Measurements from ENCODE around the gene MTA3.

Gene MTA3

DNA sequence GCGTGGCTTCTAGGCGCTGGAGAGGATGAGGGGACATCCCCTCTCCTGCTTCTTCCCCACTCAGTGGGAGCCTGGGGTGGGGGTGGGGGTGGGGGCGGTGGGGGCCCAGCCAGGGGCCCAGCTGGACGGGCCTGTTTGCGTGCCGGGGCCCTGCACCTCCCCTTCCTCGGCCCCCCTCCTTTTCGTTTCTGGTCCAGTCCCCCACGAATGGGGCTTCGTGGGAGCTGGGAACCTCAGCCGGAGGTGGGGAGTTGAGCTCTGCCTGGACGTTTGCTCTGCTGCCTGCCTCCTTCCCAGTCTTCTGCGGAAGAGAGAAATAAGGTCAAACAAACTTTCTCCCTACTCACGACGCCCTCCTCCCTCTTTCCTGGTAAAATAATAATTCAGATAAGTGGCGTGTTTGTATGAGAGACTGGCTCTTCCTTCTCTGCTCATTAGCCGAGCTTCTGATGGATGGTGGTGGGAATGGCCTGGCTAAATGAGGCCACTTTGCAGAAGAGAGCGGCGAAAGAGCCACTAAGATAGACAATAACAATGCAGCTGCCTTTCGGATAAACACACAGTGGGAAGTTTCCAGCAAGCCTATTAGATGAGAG, 782 bp downstream of the MTA3 start:
- peak overlapping the region; percentile 98 for H3K4me3 ChIP-seq (ENCODE audit: low read length)
- peaks cover 29% of the 10 kb centered on the region for H3K79me2 ChIP-seq (ENCODE audit: control insufficient read depth, low read length)
- H3K27me3 ChIP-seq (ENCODE audit: control insufficient read depth, low read length): no peaks in the 10 kb centered on the region
- peak overlapping the region; percentile 58 for H3K27ac ChIP-seq (ENCODE audit: low read depth, low read length)
- peaks cover 29% of the 10 kb centered on the region for H3K4me1 ChIP-seq (ENCODE audit: control insufficient read depth, low read length)
- H3K4me2 ChIP-seq (ENCODE audit: low read length): peak overlapping the region; percentile 90
- peaks cover 30% of the 10 kb centered on the region for H3K36me3 ChIP-seq (ENCODE audit: control insufficient read depth, low read length)
- H3F3A ChIP-seq (ENCODE audit: control insufficient read depth, insufficient read depth): peaks cover 17% of the 10 kb centered on the region
- no peaks in the 10 kb centered on the region for H3K9me3 ChIP-seq (ENCODE audit: control insufficient read depth, insufficient read depth, low read length)
- H3K9me2 ChIP-seq (replicated peaks; ENCODE audit: control insufficient read depth, low read length): no peaks in the 10 kb centered on the region
- TF ChIP-seq, protein P1, sequence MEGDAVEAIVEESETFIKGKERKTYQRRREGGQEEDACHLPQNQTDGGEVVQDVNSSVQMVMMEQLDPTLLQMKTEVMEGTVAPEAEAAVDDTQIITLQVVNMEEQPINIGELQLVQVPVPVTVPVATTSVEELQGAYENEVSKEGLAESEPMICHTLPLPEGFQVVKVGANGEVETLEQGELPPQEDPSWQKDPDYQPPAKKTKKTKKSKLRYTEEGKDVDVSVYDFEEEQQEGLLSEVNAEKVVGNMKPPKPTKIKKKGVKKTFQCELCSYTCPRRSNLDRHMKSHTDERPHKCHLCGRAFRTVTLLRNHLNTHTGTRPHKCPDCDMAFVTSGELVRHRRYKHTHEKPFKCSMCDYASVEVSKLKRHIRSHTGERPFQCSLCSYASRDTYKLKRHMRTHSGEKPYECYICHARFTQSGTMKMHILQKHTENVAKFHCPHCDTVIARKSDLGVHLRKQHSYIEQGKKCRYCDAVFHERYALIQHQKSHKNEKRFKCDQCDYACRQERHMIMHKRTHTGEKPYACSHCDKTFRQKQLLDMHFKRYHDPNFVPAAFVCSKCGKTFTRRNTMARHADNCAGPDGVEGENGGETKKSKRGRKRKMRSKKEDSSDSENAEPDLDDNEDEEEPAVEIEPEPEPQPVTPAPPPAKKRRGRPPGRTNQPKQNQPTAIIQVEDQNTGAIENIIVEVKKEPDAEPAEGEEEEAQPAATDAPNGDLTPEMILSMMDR (IDR thresholded peaks at IDR 0.05; ENCODE audit: low read depth, low read length, poor library complexity, severe bottlenecking): no peak
- TF ChIP-seq EZH2phosphoT487 (IDR thresholded peaks at IDR 0.05; ENCODE audit: borderline replicate concordance, low read length): no peak
- no peaks in the 10 kb centered on the region for H4K20me1 ChIP-seq (ENCODE audit: control insufficient read depth, insufficient read depth, low read depth, low read length)

GRCh38 chr2:42569883-42570282, 1.5 kb downstream of the MTA3 start:
- Histone ChIP-seq H3K4me2 (ENCODE audit: low read length) (peak overlapping the region; percentile 90), H3K79me2 (ENCODE audit: control insufficient read depth, low read length) (peaks cover 33% of the 10 kb centered on the region), H3K27ac (ENCODE audit: low read depth, low read length) (peak overlapping the region; percentile 58), H3K27me3 (ENCODE audit: control insufficient read depth, low read length) (no peaks in the 10 kb centered on the region), H3F3A (ENCODE audit: control insufficient read depth, insufficient read depth) (peaks cover 17% of the 10 kb centered on the region), H3K36me3 (ENCODE audit: control insufficient read depth, low read length) (peaks cover 36% of the 10 kb centered on the region), H3K9me2 (replicated peaks; ENCODE audit: control insufficient read depth, low read length) (no peaks in the 10 kb centered on the region), H3K4me1 (ENCODE audit: control insufficient read depth, low read length) (peaks cover 29% of the 10 kb centered on the region), H3K4me3 (ENCODE audit: low read length) (peak overlapping the region; percentile 98), H3K9me3 (ENCODE audit: control insufficient read depth, insufficient read depth, low read length) (no peaks in the 10 kb centered on the region), H4K20me1 (ENCODE audit: control insufficient read depth, insufficient read depth, low read depth, low read length) (no peaks in the 10 kb centered on the region)
- TF ChIP-seq, protein P1 (IDR thresholded peaks at IDR 0.05; ENCODE audit: low read depth, low read length, poor library complexity, severe bottlenecking): no peak
- TF ChIP-seq EZH2phosphoT487 (IDR thresholded peaks at IDR 0.05; ENCODE audit: borderline replicate concordance, low read length): no peak

DNA sequence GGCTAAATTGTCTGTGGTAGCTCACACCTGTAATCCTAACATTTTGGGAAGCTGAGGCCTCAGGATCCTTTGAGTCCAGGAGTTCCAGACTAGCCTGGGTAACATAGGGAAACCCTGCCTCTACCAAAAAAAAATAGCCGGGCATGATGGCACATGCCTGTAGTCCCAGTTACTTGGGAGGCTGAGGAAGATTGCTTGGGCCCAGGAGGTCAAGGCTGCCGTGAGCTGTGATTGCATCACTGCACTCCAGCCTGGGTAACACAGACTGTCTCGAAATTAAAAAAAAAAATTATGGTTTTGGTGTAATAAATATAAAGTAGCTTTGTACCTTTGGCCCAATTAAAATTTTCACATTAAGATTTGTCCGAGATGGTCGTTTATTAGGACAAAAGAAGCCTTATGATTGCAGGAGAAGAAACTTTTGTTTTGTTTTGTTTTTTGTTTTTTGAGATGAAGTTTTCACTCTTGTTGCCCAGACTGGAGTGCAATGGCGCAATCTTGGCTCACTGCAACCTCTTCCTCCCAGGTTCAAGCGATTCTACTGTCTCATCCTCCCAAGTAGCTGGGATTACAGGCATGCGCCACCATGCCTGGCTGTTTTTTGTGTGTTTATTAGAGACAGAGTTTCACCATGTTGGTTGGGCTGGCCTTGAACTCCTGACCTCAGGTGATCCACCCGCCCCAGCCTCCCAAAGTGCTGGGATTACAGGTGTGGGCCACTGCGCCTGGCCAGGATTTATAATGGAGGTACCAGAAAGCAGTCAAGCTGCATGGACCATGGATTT, 4.1 kb downstream of the MTA3 start:
- no peaks in the 10 kb centered on the region for H4K20me1 ChIP-seq (ENCODE audit: control insufficient read depth, insufficient read depth, low read depth, low read length)
- H3K27ac ChIP-seq (ENCODE audit: low read depth, low read length): no peak overlapping the region
- peaks cover 5% of the 10 kb centered on the region for H3F3A ChIP-seq (ENCODE audit: control insufficient read depth, insufficient read depth)
- no peak for TF ChIP-seq EZH2phosphoT487 (IDR thresholded peaks at IDR 0.05; ENCODE audit: borderline replicate concordance, low read length)
- TF ChIP-seq, protein P1 (IDR thresholded peaks at IDR 0.05; ENCODE audit: low read depth, low read length, poor library complexity, severe bottlenecking): no peak
- peaks cover 51% of the 10 kb centered on the region for H3K36me3 ChIP-seq (ENCODE audit: control insufficient read depth, low read length)
- H3K4me3 ChIP-seq (ENCODE audit: low read length): no peak overlapping the region
- peaks cover 55% of the 10 kb centered on the region for H3K79me2 ChIP-seq (ENCODE audit: control insufficient read depth, low read length)
- no peaks in the 10 kb centered on the region for H3K27me3 ChIP-seq (ENCODE audit: control insufficient read depth, low read length)
- H3K9me3 ChIP-seq (ENCODE audit: control insufficient read depth, insufficient read depth, low read length): no peaks in the 10 kb centered on the region
- no peaks in the 10 kb centered on the region for H3K9me2 ChIP-seq (replicated peaks; ENCODE audit: control insufficient read depth, low read length)
- H3K4me2 ChIP-seq (ENCODE audit: low read length): no peak overlapping the region
- H3K4me1 ChIP-seq (ENCODE audit: control insufficient read depth, low read length): peaks cover 12% of the 10 kb centered on the region

Data from DOHH2 (cell line).